ENCODE measurements around the gene RASSF1.

DNA sequence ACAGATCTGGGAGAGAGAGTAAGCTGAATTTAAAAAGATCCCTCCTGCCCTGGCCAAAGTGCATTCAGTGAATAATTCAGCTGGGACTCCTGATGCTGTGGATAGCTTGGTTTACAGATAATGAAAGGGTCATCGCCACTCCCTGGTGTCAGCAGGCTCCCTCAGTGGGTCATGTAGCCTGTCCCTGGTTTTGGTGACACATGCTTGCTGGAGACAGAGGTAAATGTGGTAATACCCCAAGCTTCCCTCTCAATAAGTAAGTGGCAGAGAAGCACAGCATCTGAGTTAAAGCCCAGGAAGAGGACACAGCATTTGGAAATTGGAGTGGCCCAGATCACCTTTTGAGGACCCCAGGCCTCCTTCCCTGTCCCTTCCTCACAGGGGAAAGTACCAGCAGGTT, 16.8 kb upstream of the RASSF1 start:
- TF ChIP-seq, protein P1, sequence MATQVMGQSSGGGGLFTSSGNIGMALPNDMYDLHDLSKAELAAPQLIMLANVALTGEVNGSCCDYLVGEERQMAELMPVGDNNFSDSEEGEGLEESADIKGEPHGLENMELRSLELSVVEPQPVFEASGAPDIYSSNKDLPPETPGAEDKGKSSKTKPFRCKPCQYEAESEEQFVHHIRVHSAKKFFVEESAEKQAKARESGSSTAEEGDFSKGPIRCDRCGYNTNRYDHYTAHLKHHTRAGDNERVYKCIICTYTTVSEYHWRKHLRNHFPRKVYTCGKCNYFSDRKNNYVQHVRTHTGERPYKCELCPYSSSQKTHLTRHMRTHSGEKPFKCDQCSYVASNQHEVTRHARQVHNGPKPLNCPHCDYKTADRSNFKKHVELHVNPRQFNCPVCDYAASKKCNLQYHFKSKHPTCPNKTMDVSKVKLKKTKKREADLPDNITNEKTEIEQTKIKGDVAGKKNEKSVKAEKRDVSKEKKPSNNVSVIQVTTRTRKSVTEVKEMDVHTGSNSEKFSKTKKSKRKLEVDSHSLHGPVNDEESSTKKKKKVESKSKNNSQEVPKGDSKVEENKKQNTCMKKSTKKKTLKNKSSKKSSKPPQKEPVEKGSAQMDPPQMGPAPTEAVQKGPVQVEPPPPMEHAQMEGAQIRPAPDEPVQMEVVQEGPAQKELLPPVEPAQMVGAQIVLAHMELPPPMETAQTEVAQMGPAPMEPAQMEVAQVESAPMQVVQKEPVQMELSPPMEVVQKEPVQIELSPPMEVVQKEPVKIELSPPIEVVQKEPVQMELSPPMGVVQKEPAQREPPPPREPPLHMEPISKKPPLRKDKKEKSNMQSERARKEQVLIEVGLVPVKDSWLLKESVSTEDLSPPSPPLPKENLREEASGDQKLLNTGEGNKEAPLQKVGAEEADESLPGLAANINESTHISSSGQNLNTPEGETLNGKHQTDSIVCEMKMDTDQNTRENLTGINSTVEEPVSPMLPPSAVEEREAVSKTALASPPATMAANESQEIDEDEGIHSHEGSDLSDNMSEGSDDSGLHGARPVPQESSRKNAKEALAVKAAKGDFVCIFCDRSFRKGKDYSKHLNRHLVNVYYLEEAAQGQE (IDR thresholded peaks at IDR 0.05) = no peak
- TF ChIP-seq SMC3 (IDR thresholded peaks at IDR 0.05) (no peak), RCOR1 (IDR thresholded peaks at IDR 0.05; ENCODE audit: low read depth, low read length) (no peak), POLR2A (IDR thresholded peaks at IDR 0.05; ENCODE audit: low read length) (no peak), RFX5 (IDR thresholded peaks at IDR 0.05) (no peak), EP300 (IDR thresholded peaks at IDR 0.05) (no peak), PHF8 (IDR thresholded peaks at IDR 0.05; ENCODE audit: borderline replicate concordance, low read depth) (no peak), RAD21 (conservative IDR thresholded peaks at IDR 0.05 in 1 of 2, IDR thresholded peaks at IDR 0.05 in 1 of 2) (no peak), POLR2AphosphoS2 (conservative IDR thresholded peaks at IDR 0.05; ENCODE audit: low read length) (no peak), MAZ (IDR thresholded peaks at IDR 0.05; ENCODE audit: borderline replicate concordance, low read depth, low read length) (no peak), ESRRA (IDR thresholded peaks at IDR 0.05; ENCODE audit: borderline replicate concordance, low read length) (no peak), ZFP36 (IDR thresholded peaks at IDR 0.05; ENCODE audit: borderline replicate concordance, partially characterized antibody) (no peak)
- TF ChIP-seq, protein P2, sequence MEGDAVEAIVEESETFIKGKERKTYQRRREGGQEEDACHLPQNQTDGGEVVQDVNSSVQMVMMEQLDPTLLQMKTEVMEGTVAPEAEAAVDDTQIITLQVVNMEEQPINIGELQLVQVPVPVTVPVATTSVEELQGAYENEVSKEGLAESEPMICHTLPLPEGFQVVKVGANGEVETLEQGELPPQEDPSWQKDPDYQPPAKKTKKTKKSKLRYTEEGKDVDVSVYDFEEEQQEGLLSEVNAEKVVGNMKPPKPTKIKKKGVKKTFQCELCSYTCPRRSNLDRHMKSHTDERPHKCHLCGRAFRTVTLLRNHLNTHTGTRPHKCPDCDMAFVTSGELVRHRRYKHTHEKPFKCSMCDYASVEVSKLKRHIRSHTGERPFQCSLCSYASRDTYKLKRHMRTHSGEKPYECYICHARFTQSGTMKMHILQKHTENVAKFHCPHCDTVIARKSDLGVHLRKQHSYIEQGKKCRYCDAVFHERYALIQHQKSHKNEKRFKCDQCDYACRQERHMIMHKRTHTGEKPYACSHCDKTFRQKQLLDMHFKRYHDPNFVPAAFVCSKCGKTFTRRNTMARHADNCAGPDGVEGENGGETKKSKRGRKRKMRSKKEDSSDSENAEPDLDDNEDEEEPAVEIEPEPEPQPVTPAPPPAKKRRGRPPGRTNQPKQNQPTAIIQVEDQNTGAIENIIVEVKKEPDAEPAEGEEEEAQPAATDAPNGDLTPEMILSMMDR (IDR thresholded peaks at IDR 0.05) = no peak
- TF ChIP-seq, protein P3, sequence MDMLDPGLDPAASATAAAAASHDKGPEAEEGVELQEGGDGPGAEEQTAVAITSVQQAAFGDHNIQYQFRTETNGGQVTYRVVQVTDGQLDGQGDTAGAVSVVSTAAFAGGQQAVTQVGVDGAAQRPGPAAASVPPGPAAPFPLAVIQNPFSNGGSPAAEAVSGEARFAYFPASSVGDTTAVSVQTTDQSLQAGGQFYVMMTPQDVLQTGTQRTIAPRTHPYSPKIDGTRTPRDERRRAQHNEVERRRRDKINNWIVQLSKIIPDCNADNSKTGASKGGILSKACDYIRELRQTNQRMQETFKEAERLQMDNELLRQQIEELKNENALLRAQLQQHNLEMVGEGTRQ (IDR thresholded peaks at IDR 0.05) = no peak
